Ishikawa (cell line): Measurements from ENCODE around the gene KLHDC10.

ENCODE experiments used
- CEBPB ChIP-seq: IDR thresholded peaks from 2 replicates; pipeline ENCODE4 v1.6.1; 2012
- CREB1 ChIP-seq: IDR thresholded peaks from 2 replicates; pipeline ENCODE4 v1.6.1; 2012; ENCODE audit warnings: low read depth
- EGR1 ChIP-seq: IDR thresholded peaks from 2 replicates; pipeline ENCODE4 v1.6.1; 2012
- EP300 ChIP-seq: IDR thresholded peaks from 2 replicates; pipeline ENCODE4 v1.6.1; 2012; ENCODE audit warnings: borderline replicate concordance
- FOXM1 ChIP-seq: IDR thresholded peaks from 2 replicates; pipeline ENCODE4 v1.6.1; 2012; ENCODE audit warnings: low read depth, borderline replicate concordance
- NFIC ChIP-seq: IDR thresholded peaks from 2 replicates; pipeline ENCODE4 v1.6.1; 2012
- RAD21 ChIP-seq: IDR thresholded peaks from 2 replicates; pipeline ENCODE4 v1.6.1; 2012; ENCODE audit warnings: low read depth
- TAF1 ChIP-seq: IDR thresholded peaks from 2 replicates; pipeline ENCODE4 v1.6.1; 2012; ENCODE audit warnings: low read depth, mild to moderate bottlenecking
- TCF12 ChIP-seq: IDR thresholded peaks from 2 replicates; pipeline ENCODE4 v1.6.1; 2012; ENCODE audit warnings: low read depth
- TEAD4 ChIP-seq: IDR thresholded peaks from 2 replicates; pipeline ENCODE4 v1.6.1; 2012
- USF1 ChIP-seq: IDR thresholded peaks from 2 replicates; pipeline ENCODE4 v1.6.1; 2012
- YY1 ChIP-seq: IDR thresholded peaks from 2 replicates; pipeline ENCODE4 v1.6.1; 2012; ENCODE audit warnings: low read depth
- ZBTB7A ChIP-seq: IDR thresholded peaks from 2 replicates; pipeline ENCODE4 v1.6.1; 2012; ENCODE audit warnings: low read depth
- TF ChIP-seq, protein P1 (sequence below): IDR thresholded peaks from 2 replicates; pipeline ENCODE4 v1.6.1; 2012; ENCODE audit warnings: low read depth, mild to moderate bottlenecking
- TF ChIP-seq, protein P2 (sequence below): IDR thresholded peaks from 2 replicates; pipeline ENCODE4 v1.6.1; 2012

Gene KLHDC10

GRCh38 chr7:130131964-130132875 lies 61.9 kb downstream of the KLHDC10 start:
- TF ChIP-seq TCF12 (no peak), TEAD4 (no peak), FOXM1 (no peak), ZBTB7A (no peak), CEBPB (no peak), RAD21 (no peak), USF1 (no peak), YY1 (no peak), TAF1 (no peak), CREB1 (no peak), EGR1 (no peak), NFIC (no peak), EP300 (no peak)
- TF ChIP-seq, protein P1, sequence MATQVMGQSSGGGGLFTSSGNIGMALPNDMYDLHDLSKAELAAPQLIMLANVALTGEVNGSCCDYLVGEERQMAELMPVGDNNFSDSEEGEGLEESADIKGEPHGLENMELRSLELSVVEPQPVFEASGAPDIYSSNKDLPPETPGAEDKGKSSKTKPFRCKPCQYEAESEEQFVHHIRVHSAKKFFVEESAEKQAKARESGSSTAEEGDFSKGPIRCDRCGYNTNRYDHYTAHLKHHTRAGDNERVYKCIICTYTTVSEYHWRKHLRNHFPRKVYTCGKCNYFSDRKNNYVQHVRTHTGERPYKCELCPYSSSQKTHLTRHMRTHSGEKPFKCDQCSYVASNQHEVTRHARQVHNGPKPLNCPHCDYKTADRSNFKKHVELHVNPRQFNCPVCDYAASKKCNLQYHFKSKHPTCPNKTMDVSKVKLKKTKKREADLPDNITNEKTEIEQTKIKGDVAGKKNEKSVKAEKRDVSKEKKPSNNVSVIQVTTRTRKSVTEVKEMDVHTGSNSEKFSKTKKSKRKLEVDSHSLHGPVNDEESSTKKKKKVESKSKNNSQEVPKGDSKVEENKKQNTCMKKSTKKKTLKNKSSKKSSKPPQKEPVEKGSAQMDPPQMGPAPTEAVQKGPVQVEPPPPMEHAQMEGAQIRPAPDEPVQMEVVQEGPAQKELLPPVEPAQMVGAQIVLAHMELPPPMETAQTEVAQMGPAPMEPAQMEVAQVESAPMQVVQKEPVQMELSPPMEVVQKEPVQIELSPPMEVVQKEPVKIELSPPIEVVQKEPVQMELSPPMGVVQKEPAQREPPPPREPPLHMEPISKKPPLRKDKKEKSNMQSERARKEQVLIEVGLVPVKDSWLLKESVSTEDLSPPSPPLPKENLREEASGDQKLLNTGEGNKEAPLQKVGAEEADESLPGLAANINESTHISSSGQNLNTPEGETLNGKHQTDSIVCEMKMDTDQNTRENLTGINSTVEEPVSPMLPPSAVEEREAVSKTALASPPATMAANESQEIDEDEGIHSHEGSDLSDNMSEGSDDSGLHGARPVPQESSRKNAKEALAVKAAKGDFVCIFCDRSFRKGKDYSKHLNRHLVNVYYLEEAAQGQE, result no peak
- TF ChIP-seq, protein P2, sequence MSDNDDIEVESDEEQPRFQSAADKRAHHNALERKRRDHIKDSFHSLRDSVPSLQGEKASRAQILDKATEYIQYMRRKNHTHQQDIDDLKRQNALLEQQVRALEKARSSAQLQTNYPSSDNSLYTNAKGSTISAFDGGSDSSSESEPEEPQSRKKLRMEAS, result no peak

- TF ChIP-seq, protein P2, result no peak
These were observed 62.9 kb downstream of the KLHDC10 start for GRCh38 chr7:130133029-130133782.

DNA sequence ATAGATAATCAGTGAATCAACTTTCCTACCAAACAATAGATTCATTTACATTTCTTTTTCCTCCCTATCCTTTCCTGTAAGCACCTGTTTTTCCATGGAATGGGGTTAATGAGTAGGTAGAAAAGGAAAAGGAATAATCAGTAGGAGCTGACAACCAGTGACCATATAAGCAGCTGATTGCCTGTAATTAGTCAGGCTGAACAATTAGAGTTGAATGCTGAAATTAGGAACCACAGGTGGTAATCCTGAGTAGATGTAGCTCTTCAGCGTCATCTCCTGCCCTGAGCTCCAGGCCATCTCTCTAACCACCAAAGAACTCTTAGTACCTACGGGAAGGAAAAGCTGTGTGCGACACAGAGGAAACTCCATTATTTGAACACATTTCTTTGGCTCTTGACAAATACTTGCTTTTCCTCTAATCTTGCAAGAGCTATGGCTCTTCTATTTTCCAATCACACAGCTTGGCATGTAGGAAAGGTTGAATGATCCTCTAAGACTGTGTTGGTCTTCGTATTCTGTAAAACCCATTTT lies 63.8 kb downstream of the KLHDC10 start:
- no peak for TF ChIP-seq TAF1
- TF ChIP-seq, protein P1, result no peak
- TF ChIP-seq TCF12, result no peak
- no peak for TF ChIP-seq TEAD4
- TF ChIP-seq, protein P2, result no peak
- TF ChIP-seq YY1, result no peak
- TF ChIP-seq CREB1, result no peak
- no peak for TF ChIP-seq ZBTB7A
- TF ChIP-seq FOXM1, result no peak
- TF ChIP-seq NFIC, result no peak
- no peak for TF ChIP-seq USF1
- TF ChIP-seq RAD21, result no peak
- no peak for TF ChIP-seq CEBPB
- no peak for TF ChIP-seq EGR1
- no peak for TF ChIP-seq EP300

GRCh38 chr7:130134726-130135125 lies 64.4 kb downstream of the KLHDC10 start:
- TF ChIP-seq TAF1, result no peak
- no peak for TF ChIP-seq CREB1
- TF ChIP-seq CEBPB, result no peak
- no peak for TF ChIP-seq TEAD4
- TF ChIP-seq, protein P2, result no peak
- no peak for TF ChIP-seq TCF12
- no peak for TF ChIP-seq RAD21
- no peak for TF ChIP-seq YY1
- TF ChIP-seq EP300, result no peak
- no peak for TF ChIP-seq EGR1
- no peak for TF ChIP-seq FOXM1
- TF ChIP-seq USF1, result no peak
- TF ChIP-seq ZBTB7A, result no peak
- no peak for TF ChIP-seq NFIC
- TF ChIP-seq, protein P1, result no peak
